COLO668 (cell line): Measurements from ENCODE around the gene TUBA4A.
A peak's percentile ranks its signal among the peaks of the same experiment; 100 is the strongest.
"Not testable (repeated sequence)": the region's sequence is repeated elsewhere in the genome, so short reads cannot be mapped to it uniquely, and the experiment has no call there.

ENCODE experiments used
- DNase-seq: peaks from one replicate; lab custom pipeline; 2025; ENCODE audit not compliant: unreplicated experiment; lab: John Stamatoyannopoulos, UW

The TUBA4A gene

GRCh38 chr2:219269362-219270054, 15.8 kb upstream of the TUBA4A start:
- peak; percentile 65 for DNase-seq

- DNase-seq: no peak
Measured at GRCh38 chr2:219268294-219268693, 14.6 kb upstream of the TUBA4A start.

- DNase-seq: no peak
Measured at GRCh38 chr2:219266886-219267285, 13.2 kb upstream of the TUBA4A start.

GRCh38 chr2:219266232-219266631, 12.5 kb upstream of the TUBA4A start:
- no peak for DNase-seq

GRCh38 chr2:219261024-219261855, 7.5 kb upstream of the TUBA4A start:
- DNase-seq: no peak

- DNase-seq: not testable (repeated sequence)
Measured at GRCh38 chr2:219258942-219259341, 5.2 kb upstream of the TUBA4A start.

GRCh38 chr2:219254590-219255201, 978 bp upstream of the TUBA4A start:
- no peak for DNase-seq

GRCh38 chr2:219252900-219253752, 592 bp downstream of the TUBA4A start, which contains the start of gene TUBA4B:
Gene TUBA4B, plus strand, starts transcription at chr2:219253243. Its CDS starts 165 bp downstream, at chr2:219253408.
- peak; percentile 76 for DNase-seq

GRCh38 chr2:219252570-219252899, 1.2 kb downstream of the TUBA4A start:
- peak; percentile 63 for DNase-seq

- DNase-seq: peak; percentile 60
Measured at GRCh38 chr2:219252084-219252483, 1.6 kb downstream of the TUBA4A start.

GRCh38 chr2:219251656-219252055, 2.1 kb downstream of the TUBA4A start:
- DNase-seq: no peak

- DNase-seq: no peak
Measured at GRCh38 chr2:219250049-219250781, 3.5 kb downstream of the TUBA4A start.

- peak; percentile 89 for DNase-seq
Measured at GRCh38 chr2:219249203-219249980, 4.3 kb downstream of the TUBA4A start.

GRCh38 chr2:219248845-219249202, 4.9 kb downstream of the TUBA4A start:
- no peak for DNase-seq

- DNase-seq: no peak
Measured at GRCh38 chr2:219247678-219248642, 5.8 kb downstream of the TUBA4A start.

- no peak for DNase-seq
Measured at GRCh38 chr2:219246559-219246958, 7.2 kb downstream of the TUBA4A start.

GRCh38 chr2:219245899-219246230, 7.9 kb downstream of the TUBA4A start:
- DNase-seq: no peak

- peak; percentile 95 for DNase-seq
Measured at GRCh38 chr2:219245148-219245898, 8.4 kb downstream of the TUBA4A start, which contains the start of the genes GLB1L and STK16. Gene GLB1L, minus strand, starts transcription at chr2:219245444. Its CDS starts 1,871 bp downstream, at chr2:219243573. Gene STK16, plus strand, starts transcription at chr2:219245479. Its CDS starts 521 bp downstream, at chr2:219246000.
